ENCODE data around the gene PACSIN3. TPM values are rescaled to one million over a fixed set of nuclear protein-coding genes. Genes with fewer than 3 reads are reported as not detected.

Gene PACSIN3
- total and polyA plus RNA-seq, 12 donors = 146 to 335 (median 248) TPM

- WGBS, 2 donors = 67 to 70% methylated on average over 9 of the region's 9 CpGs
- Histone ChIP-seq H3K27me3 (no peaks in the 10 kb centered on the region), H3K4me1 (peaks cover 0 to 31% (median 15%) of the 10 kb centered on the region in 9 donors), H3K4me3 (no peak overlapping the region), H3K27ac (peak overlapping the region in 1 of 10 donors; percentile 7), H3K9me3 (no peaks in the 10 kb centered on the region), H3K36me3 (peaks cover 0 to 67% (median 36%) of the 10 kb centered on the region in 9 donors)
- ATAC-seq (no peak), DNase-seq (no peak)
- no peak for TF ChIP-seq CTCF (IDR thresholded peaks at IDR 0.05)
- intact Hi-C loops (cut with DNase I) = no loop called here
These were observed 24.3 kb downstream of the PACSIN3 start for GRCh38 chr11:47161890-47162289.

GRCh38 chr11:47161134-47161854 lies 24.9 kb downstream of the PACSIN3 start:
- H3K4me3 ChIP-seq = no peak overlapping the region

GRCh38 chr11:47160753-47161133 lies 25.5 kb downstream of the PACSIN3 start:
- no peak for DNase-seq

More at GRCh38 chr11:47161134-47161854, 24.9 kb downstream of the PACSIN3 start:
- Histone ChIP-seq H3K27me3 (no peaks in the 10 kb centered on the region), H3K36me3 (peaks cover 0 to 65% (median 30%) of the 10 kb centered on the region in 9 donors), H3K27ac (peak overlapping the region in 2 of 10 donors; percentile 7 to 39), H3K9me3 (no peaks in the 10 kb centered on the region), H3K4me1 (peaks cover 0 to 31% (median 15%) of the 10 kb centered on the region in 9 donors)
- WGBS, 2 donors = 40 to 47% methylated on average over 14 of the region's 14 CpGs
- ATAC-seq = peak; percentile 62 to 78 (median 70)
- intact Hi-C loops (cut with DNase I) = no loop called here
- peak; percentile 47 to 69 (median 59) for TF ChIP-seq CTCF (IDR thresholded peaks at IDR 0.05)
- peak; percentile 45 to 50 for DNase-seq

GRCh38 chr11:47158242-47158641 lies 28.0 kb downstream of the PACSIN3 start:
- DNase-seq = no peak
- H3K36me3 ChIP-seq = peaks cover 0 to 37% (median 0%) of the 10 kb centered on the region in 9 donors
- peaks cover 0 to 34% (median 19%) of the 10 kb centered on the region in 9 donors for H3K4me1 ChIP-seq
- 86% methylated on average over 5 of the region's 5 CpGs for WGBS, 2 donors
- TF ChIP-seq CTCF (IDR thresholded peaks at IDR 0.05) = no peak
- H3K9me3 ChIP-seq = no peaks in the 10 kb centered on the region
- ATAC-seq = no peak
- intact Hi-C loops (cut with DNase I) = no loop called here
- H3K27ac ChIP-seq = no peak overlapping the region
- H3K4me3 ChIP-seq = no peak overlapping the region
- no peaks in the 10 kb centered on the region for H3K27me3 ChIP-seq

More at GRCh38 chr11:47160753-47161133, 25.5 kb downstream of the PACSIN3 start:
- 89 to 93% methylated on average over 5 of the region's 5 CpGs for WGBS, 2 donors
- TF ChIP-seq CTCF (IDR thresholded peaks at IDR 0.05) = no peak
- intact Hi-C loops (cut with DNase I) = no loop called here
- Histone ChIP-seq H3K27ac (no peak overlapping the region), H3K36me3 (peaks cover 0 to 62% (median 25%) of the 10 kb centered on the region in 9 donors), H3K4me1 (peaks cover 0 to 31% (median 15%) of the 10 kb centered on the region in 9 donors), H3K27me3 (no peaks in the 10 kb centered on the region), H3K4me3 (no peak overlapping the region), H3K9me3 (no peaks in the 10 kb centered on the region)
- peak in 5 of 8 donors; percentile 1 to 10 (median 1) for ATAC-seq

Data from heart right ventricle (tissue), 16 donors.